PC-9 (cell line): ENCODE data around the gene PRKCB. TPM values are rescaled to one million over a fixed set of nuclear protein-coding genes. Genes with fewer than 3 reads are reported as not detected.

ENCODE experiments used
- BruUV-seq: library from RNA; stranded (reverse); fragments of 400-500 nt; replicated peaks from 2 replicates; lab custom pipeline; 2021; lab: Mats Ljungman, UMichigan
- CTCF ChIA-PET: fragments of 300-600 bp; sonication (Branson Sonifier 250); formaldehyde crosslinking; loops from one replicate; lab custom pipeline; 2022; ENCODE audit warnings: antibody characterized with exemption; lab: Charles Lee
- POLR2A ChIA-PET: fragments of 300-600 bp; sonication (Branson Sonifier 250); formaldehyde crosslinking; loops from one replicate; lab custom pipeline; 2022; ENCODE audit warnings: antibody characterized with exemption; ENCODE audit not compliant: unreplicated experiment; lab: Charles Lee
- DNase-seq, 2 experiments: peaks; one replicate each; pipeline versions ENCODE4 v3.0.0 to v3.0.0-alpha.2; 2015 to 2022; ENCODE audit warnings: mixed read lengths in 1 of 2
- H2AFZ ChIP-seq: fragments of 200-600 bp; sonication (generic); 2 replicates; pipeline ENCODE4 v1.8.1; 2017; ENCODE audit warnings: antibody characterized with exemption
- H3F3A ChIP-seq: fragments of 200-600 bp; sonication (generic); 2 replicates; pipeline ENCODE4 v1.8.1; 2017; ENCODE audit warnings: antibody characterized with exemption, mild to moderate bottlenecking, low read depth; ENCODE audit not compliant: insufficient read depth
- H3K27ac ChIP-seq: fragments of 200-600 bp; sonication (generic); 2 replicates; pipeline ENCODE4 v1.6.1; 2016; ENCODE audit warnings: mixed run types
- H3K27me3 ChIP-seq: fragments of 200-600 bp; sonication (generic); 2 replicates; pipeline ENCODE4 v1.6.1; 2016; ENCODE audit warnings: low read depth, mixed run types; ENCODE audit not compliant: insufficient read depth
- H3K36me3 ChIP-seq: fragments of 200-600 bp; sonication (generic); 2 replicates; pipeline ENCODE4 v1.6.1; 2016; ENCODE audit warnings: low read depth, mixed run types
- H3K4me1 ChIP-seq: fragments of 200-600 bp; sonication (generic); replicated peaks from 2 replicates; pipeline ENCODE4 v1.6.1; 2016; ENCODE audit warnings: mixed run types; ENCODE audit not compliant: insufficient read depth
- H3K4me2 ChIP-seq: fragments of 200-600 bp; sonication (generic); 2 replicates; pipeline ENCODE4 v1.6.1; 2017; ENCODE audit warnings: mixed run types
- H3K4me3 ChIP-seq: fragments of 200-600 bp; sonication (generic); 2 replicates; pipeline ENCODE4 v1.6.1; 2016; ENCODE audit warnings: mixed run types
- H3K79me2 ChIP-seq: fragments of 200-600 bp; sonication (generic); 2 replicates; pipeline ENCODE4 v1.6.1; 2017; ENCODE audit warnings: low read depth, mixed run types
- H3K9me2 ChIP-seq: fragments of 200-600 bp; sonication (generic); 2 replicates; pipeline ENCODE4 v1.8.1; 2017; ENCODE audit warnings: mild to moderate bottlenecking; ENCODE audit not compliant: insufficient read depth
- H3K9me3 ChIP-seq: fragments of 200-600 bp; sonication (generic); 2 replicates; pipeline ENCODE4 v1.8.1; 2016; ENCODE audit warnings: low read depth; ENCODE audit not compliant: insufficient read depth
- H4K20me1 ChIP-seq: fragments of 200-600 bp; sonication (generic); 2 replicates; pipeline ENCODE4 v1.8.1; 2017; ENCODE audit not compliant: insufficient read depth
- EZH2 ChIP-seq: fragments of 200-600 bp; sonication (generic); IDR thresholded peaks from 2 replicates; pipeline ENCODE4 v1.8.0; 2017; ENCODE audit warnings: antibody characterized with exemption, low read depth
- intact Hi-C: fragments of 100-400 bp; cut with micrococcal nuclease; formaldehyde crosslinking; loops from one replicate; pipeline ENCODE4 v1.10.0; 2022; ENCODE audit not compliant: unreplicated experiment
- total RNA-seq: library from RNA; stranded (reverse); gene quantifications from 2 replicates; pipeline ENCODE4 v1.2.3, GENCODE V29; 2021
- TF ChIP-seq, protein P1 (sequence below): fragments of 200-600 bp; sonication (generic); conservative IDR thresholded peaks from 2 replicates; pipeline ENCODE4 v1.6.1; 2017; ENCODE audit warnings: mixed run types, antibody characterized with exemption, mild to moderate bottlenecking, moderate library complexity

The PRKCB gene
- total RNA-seq, 1 experiment from 2014 or later, result not detected

DNA sequence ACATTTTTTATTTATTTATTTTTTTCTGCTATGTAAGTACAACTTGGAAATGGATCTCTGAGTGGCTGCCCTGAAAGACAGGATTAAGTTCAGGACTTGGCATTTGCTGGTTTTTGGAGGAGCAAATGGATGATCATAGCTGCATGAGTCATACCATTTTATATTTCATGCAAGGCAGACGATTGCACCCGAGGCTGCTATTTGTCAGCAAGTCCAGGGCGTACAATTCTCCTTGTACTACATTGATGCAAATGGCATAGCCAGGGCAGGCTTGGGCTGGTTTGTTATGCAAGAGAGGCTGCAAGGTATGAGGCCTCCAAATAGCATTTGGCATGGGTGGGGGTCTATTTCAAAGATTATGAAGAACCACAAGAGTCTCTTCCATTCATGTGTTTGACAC, 339.2 kb downstream of the PRKCB start:
- Histone ChIP-seq H3K27ac (no peak overlapping the region), H3K79me2 (no peaks in the 10 kb centered on the region), H3K4me2 (no peak overlapping the region), H3F3A (no peaks in the 10 kb centered on the region), H4K20me1 (no peaks in the 10 kb centered on the region), H3K4me3 (no peak overlapping the region), H3K9me2 (no peaks in the 10 kb centered on the region), H3K27me3 (peaks cover 4% of the 10 kb centered on the region; the same call in 1 of the 2 replicates), H3K9me3 (no peaks in the 10 kb centered on the region), H3K4me1 (no peaks in the 10 kb centered on the region), H2AFZ (no peak overlapping the region), H3K36me3 (no peaks in the 10 kb centered on the region)
- CTCF ChIA-PET, result no interaction called here
- TF ChIP-seq EZH2, result no peak
- TF ChIP-seq, protein P1, sequence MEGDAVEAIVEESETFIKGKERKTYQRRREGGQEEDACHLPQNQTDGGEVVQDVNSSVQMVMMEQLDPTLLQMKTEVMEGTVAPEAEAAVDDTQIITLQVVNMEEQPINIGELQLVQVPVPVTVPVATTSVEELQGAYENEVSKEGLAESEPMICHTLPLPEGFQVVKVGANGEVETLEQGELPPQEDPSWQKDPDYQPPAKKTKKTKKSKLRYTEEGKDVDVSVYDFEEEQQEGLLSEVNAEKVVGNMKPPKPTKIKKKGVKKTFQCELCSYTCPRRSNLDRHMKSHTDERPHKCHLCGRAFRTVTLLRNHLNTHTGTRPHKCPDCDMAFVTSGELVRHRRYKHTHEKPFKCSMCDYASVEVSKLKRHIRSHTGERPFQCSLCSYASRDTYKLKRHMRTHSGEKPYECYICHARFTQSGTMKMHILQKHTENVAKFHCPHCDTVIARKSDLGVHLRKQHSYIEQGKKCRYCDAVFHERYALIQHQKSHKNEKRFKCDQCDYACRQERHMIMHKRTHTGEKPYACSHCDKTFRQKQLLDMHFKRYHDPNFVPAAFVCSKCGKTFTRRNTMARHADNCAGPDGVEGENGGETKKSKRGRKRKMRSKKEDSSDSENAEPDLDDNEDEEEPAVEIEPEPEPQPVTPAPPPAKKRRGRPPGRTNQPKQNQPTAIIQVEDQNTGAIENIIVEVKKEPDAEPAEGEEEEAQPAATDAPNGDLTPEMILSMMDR, result no peak
- no TSS peak for BruUV-seq
- intact Hi-C loops, result no loop called here
- POLR2A ChIA-PET, result interaction anchor here (0.6 kb wide), 1 partner anchor 28 kb away, joined by 7 read pairs; no protein-coding TSS in a partner anchor
- DNase-seq, result no peak

DNA sequence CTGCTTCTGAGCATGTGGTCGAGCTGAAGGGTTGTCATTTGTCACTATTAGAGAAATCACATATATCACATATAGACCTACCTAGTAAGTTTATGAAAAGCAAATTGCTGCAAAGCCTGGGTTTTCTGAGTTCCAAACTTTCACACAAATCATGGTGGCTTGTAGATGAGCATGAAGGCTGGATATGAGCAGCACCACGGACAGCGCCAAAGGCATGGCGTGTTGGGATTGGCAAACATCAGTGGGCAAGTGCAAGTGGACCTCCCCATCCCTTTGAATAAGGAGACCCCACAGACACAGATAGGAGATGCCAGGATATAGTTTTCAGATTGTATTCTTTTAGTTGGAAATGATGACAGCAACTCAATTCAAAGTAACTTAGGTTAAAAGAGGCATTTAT, 342.7 kb downstream of the PRKCB start:
- Histone ChIP-seq H3F3A (no peaks in the 10 kb centered on the region), H4K20me1 (no peaks in the 10 kb centered on the region), H2AFZ (no peak overlapping the region), H3K4me2 (no peak overlapping the region), H3K4me3 (no peak overlapping the region), H3K27me3 (peaks cover 17% of the 10 kb centered on the region), H3K9me3 (no peaks in the 10 kb centered on the region), H3K79me2 (no peaks in the 10 kb centered on the region), H3K4me1 (no peaks in the 10 kb centered on the region), H3K9me2 (no peaks in the 10 kb centered on the region), H3K27ac (no peak overlapping the region), H3K36me3 (no peaks in the 10 kb centered on the region)
- TF ChIP-seq, protein P1, result no peak
- TF ChIP-seq EZH2, result no peak
- no peak for DNase-seq
- POLR2A ChIA-PET, result no interaction called here
- intact Hi-C loops, result no loop called here
- CTCF ChIA-PET, result no interaction called here
- no TSS peak for BruUV-seq

DNA sequence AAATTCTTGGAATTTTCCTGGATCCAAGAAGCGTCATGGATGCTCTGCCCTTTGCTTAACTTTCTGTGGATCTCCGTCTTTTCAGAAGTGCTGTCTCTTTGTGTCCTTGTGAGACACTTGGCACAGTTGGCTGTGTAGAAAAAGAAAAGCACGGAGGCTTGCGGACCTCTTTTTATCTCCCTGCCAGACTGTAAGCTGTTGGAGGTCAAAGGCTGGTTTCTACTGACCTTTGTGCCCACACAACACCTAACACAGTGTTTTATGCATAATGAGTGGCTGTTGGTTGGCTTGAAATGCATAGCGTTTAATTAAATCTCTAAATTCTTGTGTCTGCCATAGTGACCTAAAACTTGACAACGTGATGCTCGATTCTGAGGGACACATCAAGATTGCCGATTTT, 344.7 kb downstream of the PRKCB start:
- H3K27me3 ChIP-seq, result peaks cover 19% of the 10 kb centered on the region
- H3F3A ChIP-seq, result no peaks in the 10 kb centered on the region
- no peaks in the 10 kb centered on the region for H4K20me1 ChIP-seq
- ChIA-PET POLR2A (no interaction called here), CTCF (no interaction called here)
- no peak for TF ChIP-seq EZH2
- TF ChIP-seq, protein P1, result no peak
- no peak overlapping the region for H3K4me2 ChIP-seq
- H3K36me3 ChIP-seq, result no peaks in the 10 kb centered on the region
- no peaks in the 10 kb centered on the region for H3K9me2 ChIP-seq
- H3K4me3 ChIP-seq, result no peak overlapping the region
- intact Hi-C loops, result no loop called here
- H3K27ac ChIP-seq, result no peak overlapping the region
- no peaks in the 10 kb centered on the region for H3K9me3 ChIP-seq
- no peak overlapping the region for H2AFZ ChIP-seq
- no peaks in the 10 kb centered on the region for H3K79me2 ChIP-seq
- no peaks in the 10 kb centered on the region for H3K4me1 ChIP-seq
- DNase-seq, result no peak
- no TSS peak for BruUV-seq
